GM23338 (cell line): ENCODE measurements around the gene CDON. TPM values are rescaled to one million over a fixed set of nuclear protein-coding genes. Genes with fewer than 3 reads are reported as not detected.

ENCODE experiments used
- ATAC-seq: fragments of 200-7000 bp; cut with Tn5 transposase; 3 replicates; pipeline ENCODE4 v1.9.1; 2020
- DNase-seq: peaks from one replicate; pipeline ENCODE4 v3.0.0-alpha.2; 2015; ENCODE audit warnings: low spot score
- H2AFZ ChIP-seq: fragments of 200-600 bp; sonication (generic); 2 replicates; pipeline ENCODE4 v1.8.0; 2016; ENCODE audit warnings: antibody characterized with exemption, mild to moderate bottlenecking, moderate library complexity
- H3F3A ChIP-seq: fragments of 200-600 bp; sonication (generic); replicated peaks from 2 replicates; pipeline ENCODE4 v1.8.0; 2017; ENCODE audit warnings: antibody characterized with exemption, mixed run types, low read depth
- H3K27ac ChIP-seq: fragments of 200-600 bp; sonication (generic); 2 replicates; pipeline ENCODE4 v1.6.1; 2016; ENCODE audit warnings: low read depth
- H3K27me3 ChIP-seq: fragments of 200-600 bp; sonication (generic); 2 replicates; pipeline ENCODE4 v1.8.0; 2016; ENCODE audit warnings: mild to moderate bottlenecking, mixed run types, moderate library complexity; ENCODE audit not compliant: insufficient read depth
- H3K36me3 ChIP-seq: fragments of 200-600 bp; sonication (generic); 2 replicates; pipeline ENCODE4 v1.8.0; 2016; ENCODE audit warnings: mild to moderate bottlenecking; ENCODE audit not compliant: insufficient read depth
- H3K4me1 ChIP-seq: fragments of 200-600 bp; sonication (generic); 2 replicates; pipeline ENCODE4 v1.8.0; 2016; ENCODE audit warnings: mild to moderate bottlenecking, moderate library complexity; ENCODE audit not compliant: insufficient read depth
- H3K4me2 ChIP-seq: fragments of 200-600 bp; sonication (generic); 2 replicates; pipeline ENCODE4 v1.7.1; 2017; ENCODE audit warnings: mixed run types
- H3K4me3 ChIP-seq: fragments of 200-600 bp; sonication (generic); 2 replicates; pipeline ENCODE4 v1.6.1; 2016; ENCODE audit warnings: mixed run types
- H3K79me2 ChIP-seq: fragments of 200-600 bp; sonication (generic); replicated peaks from 2 replicates; pipeline ENCODE4 v1.8.0; 2017; ENCODE audit warnings: mild to moderate bottlenecking; ENCODE audit not compliant: insufficient read depth
- H3K9me2 ChIP-seq: fragments of 200-600 bp; sonication (generic); 2 replicates; pipeline ENCODE4 v1.8.0; 2017; ENCODE audit not compliant: insufficient read depth
- H4K20me1 ChIP-seq: fragments of 200-600 bp; sonication (generic); replicated peaks from 2 replicates; pipeline ENCODE4 v1.8.0; 2017; ENCODE audit warnings: mild to moderate bottlenecking; ENCODE audit not compliant: insufficient read depth
- H3K27ac Mint-ChIP-seq: 2 replicates; pipeline ENCODE4 v1.8.0; 2020; ENCODE audit warnings: inconsistent platforms, mild to moderate bottlenecking, moderate library complexity, mixed read lengths
- H3K27me3 Mint-ChIP-seq: 3 replicates; pipeline ENCODE4 v1.8.0; 2022; ENCODE audit warnings: low read depth, mild to moderate bottlenecking, moderate library complexity, mixed read lengths, inconsistent platforms; ENCODE audit not compliant: insufficient read depth, poor library complexity
- H3K36me3 Mint-ChIP-seq: 3 replicates; pipeline ENCODE4 v1.8.0; 2021; ENCODE audit warnings: low read depth, mild to moderate bottlenecking, inconsistent platforms, moderate library complexity, mixed read lengths
- H3K4me1 Mint-ChIP-seq: 3 replicates; pipeline ENCODE4 v1.8.0; 2020; ENCODE audit warnings: mild to moderate bottlenecking, inconsistent platforms, mixed read lengths
- H3K4me3 Mint-ChIP-seq: 3 replicates; pipeline ENCODE4 v1.8.0; 2021; ENCODE audit warnings: moderate library complexity, mild to moderate bottlenecking, inconsistent platforms, mixed read lengths
- H3K9me3 Mint-ChIP-seq: 3 replicates; pipeline ENCODE4 v1.8.0; 2020; ENCODE audit warnings: moderate library complexity, mild to moderate bottlenecking, inconsistent platforms, mixed read lengths
- CREB1 ChIP-seq: fragments of 250-450 bp; sonication (Bioruptor Pico); IDR thresholded peaks from 2 replicates; pipeline ENCODE4 v1.5.0; 2020; ENCODE audit warnings: low read depth, mild to moderate bottlenecking, moderate library complexity
- EZH2 ChIP-seq: fragments of 200-600 bp; sonication (generic); IDR thresholded peaks from one replicate; pipeline ENCODE4 v1.8.0; 2017; ENCODE audit warnings: antibody characterized with exemption, mild to moderate bottlenecking, low read depth; ENCODE audit not compliant: unreplicated experiment
- POLR2AphosphoS5 ChIP-seq: IDR thresholded peaks from 2 replicates; pipeline ENCODE4 v1.6.1; 2016; ENCODE audit warnings: antibody characterized with exemption, low read depth
- long read RNA-seq: library from polyadenylated mRNA; unstranded; transcript quantifications from one replicate; pipeline ENCODE4 v2.0.0, GENCODE V29; 2020; ENCODE audit not compliant: unreplicated experiment
- polyA plus RNA-seq: library from polyadenylated mRNA; unstranded; fragments of >200 nt; fragmentation: Nextera tagmentation; extraction: Ambion mirVana; gene quantifications from 2 replicates; pipeline ENCODE4 v1.2.1, GENCODE V29; 2016
- total RNA-seq: library from RNA; depleted of rRNA; stranded (reverse); fragments of >200 nt; shearing (Covaris generic); gene quantifications from 2 replicates; pipeline ENCODE4 v1.2.3, GENCODE V29; 2014; rRNA removed
- TF ChIP-seq, protein P1 (sequence below): IDR thresholded peaks from 2 replicates; pipeline ENCODE4 v1.6.1; 2016; ENCODE audit warnings: antibody characterized with exemption
- TF ChIP-seq, protein P2 (sequence below), 2 experiments: fragments of 200-600 bp in 1 of 2; sonication (generic) in 1 of 2; conservative IDR thresholded peaks; 2 replicates each; pipeline versions ENCODE4 v1.5.1 to v1.6.1; 2016 to 2017; ENCODE audit warnings: antibody characterized with exemption in 2 of 2, low read depth in 2 of 2, mild to moderate bottlenecking in 2 of 2, moderate library complexity in 1 of 2

Gene CDON, protein sequence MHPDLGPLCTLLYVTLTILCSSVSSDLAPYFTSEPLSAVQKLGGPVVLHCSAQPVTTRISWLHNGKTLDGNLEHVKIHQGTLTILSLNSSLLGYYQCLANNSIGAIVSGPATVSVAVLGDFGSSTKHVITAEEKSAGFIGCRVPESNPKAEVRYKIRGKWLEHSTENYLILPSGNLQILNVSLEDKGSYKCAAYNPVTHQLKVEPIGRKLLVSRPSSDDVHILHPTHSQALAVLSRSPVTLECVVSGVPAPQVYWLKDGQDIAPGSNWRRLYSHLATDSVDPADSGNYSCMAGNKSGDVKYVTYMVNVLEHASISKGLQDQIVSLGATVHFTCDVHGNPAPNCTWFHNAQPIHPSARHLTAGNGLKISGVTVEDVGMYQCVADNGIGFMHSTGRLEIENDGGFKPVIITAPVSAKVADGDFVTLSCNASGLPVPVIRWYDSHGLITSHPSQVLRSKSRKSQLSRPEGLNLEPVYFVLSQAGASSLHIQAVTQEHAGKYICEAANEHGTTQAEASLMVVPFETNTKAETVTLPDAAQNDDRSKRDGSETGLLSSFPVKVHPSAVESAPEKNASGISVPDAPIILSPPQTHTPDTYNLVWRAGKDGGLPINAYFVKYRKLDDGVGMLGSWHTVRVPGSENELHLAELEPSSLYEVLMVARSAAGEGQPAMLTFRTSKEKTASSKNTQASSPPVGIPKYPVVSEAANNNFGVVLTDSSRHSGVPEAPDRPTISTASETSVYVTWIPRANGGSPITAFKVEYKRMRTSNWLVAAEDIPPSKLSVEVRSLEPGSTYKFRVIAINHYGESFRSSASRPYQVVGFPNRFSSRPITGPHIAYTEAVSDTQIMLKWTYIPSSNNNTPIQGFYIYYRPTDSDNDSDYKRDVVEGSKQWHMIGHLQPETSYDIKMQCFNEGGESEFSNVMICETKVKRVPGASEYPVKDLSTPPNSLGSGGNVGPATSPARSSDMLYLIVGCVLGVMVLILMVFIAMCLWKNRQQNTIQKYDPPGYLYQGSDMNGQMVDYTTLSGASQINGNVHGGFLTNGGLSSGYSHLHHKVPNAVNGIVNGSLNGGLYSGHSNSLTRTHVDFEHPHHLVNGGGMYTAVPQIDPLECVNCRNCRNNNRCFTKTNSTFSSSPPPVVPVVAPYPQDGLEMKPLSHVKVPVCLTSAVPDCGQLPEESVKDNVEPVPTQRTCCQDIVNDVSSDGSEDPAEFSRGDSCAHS (N-terminal part only)
- total RNA-seq (31.2 and 35.5 TPM in 2 replicates), polyA plus RNA-seq (3.3 and 4.1 TPM in 2 replicates)
- long read RNA-seq: 0 reads

DNA sequence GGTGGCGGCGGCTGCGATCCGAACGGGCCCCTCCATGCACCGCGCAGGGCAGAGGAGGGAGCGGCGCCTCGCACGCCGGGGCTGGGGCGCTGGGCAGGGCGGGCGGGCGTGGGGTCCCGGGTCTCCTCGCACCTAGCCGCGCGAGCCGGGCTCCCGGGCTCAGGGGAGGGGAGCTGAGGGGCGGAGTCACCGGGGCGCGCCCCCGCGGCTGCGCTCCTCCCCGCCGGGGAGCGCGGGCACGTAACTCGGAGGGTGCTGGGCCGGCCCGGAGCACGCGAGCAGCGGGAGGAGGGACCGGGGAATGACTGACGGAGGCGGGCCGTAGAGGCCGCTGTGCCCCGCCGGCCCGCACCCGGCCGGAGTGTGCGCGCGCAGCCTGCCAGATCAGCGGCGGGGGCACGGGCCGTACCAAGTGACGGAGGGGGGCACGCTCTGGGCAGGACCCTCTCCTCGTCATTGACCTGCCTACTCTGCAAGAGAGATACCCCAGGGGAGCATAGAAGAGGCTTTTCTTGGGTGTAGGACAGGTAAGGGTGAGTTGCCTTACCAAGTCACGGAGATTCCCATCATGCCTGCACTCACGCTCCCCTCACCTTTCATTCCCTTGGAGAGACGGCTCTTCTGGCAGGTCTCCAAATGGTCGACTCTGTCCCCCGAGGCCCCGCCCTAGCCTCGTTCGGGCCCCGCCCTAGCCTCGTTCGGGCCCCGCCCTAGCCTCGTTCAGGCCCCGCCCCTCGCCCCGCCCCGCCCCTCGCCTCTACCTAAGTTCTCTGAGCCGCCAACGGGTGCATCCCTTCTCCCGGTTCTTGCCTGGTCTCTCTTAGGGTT, at the start of gene CDON:
TSS of gene CDON (minus strand) at position 188 of the 828 bp plus-strand sequence. CDS start 39,390 bp downstream, outside the sequence.
- Histone ChIP-seq H3K27me3 (no peaks in the 10 kb centered on the region), H3K4me2 (peak within 1 kb of the TSS; percentile 91), H3K27ac (peak within 1 kb of the TSS; percentile 96), H2AFZ (peak within 1 kb of the TSS; percentile 98), H3K36me3 (no peaks in the 10 kb centered on the region), H3K9me2 (peaks cover 8% of the 10 kb centered on the region; the same call in 1 of the 2 replicates), H3F3A (no peaks in the 10 kb centered on the region), H3K79me2 (peaks cover 33% of the 10 kb centered on the region), H4K20me1 (peaks cover 5% of the 10 kb centered on the region; the same call in 1 of the 2 replicates), H3K4me3 (peak within 1 kb of the TSS; percentile 67), H3K4me1 (peaks cover 17% of the 10 kb centered on the region; the same call in 1 of the 2 replicates)
- Mint-ChIP-seq H3K4me3 (peak within 1 kb of the TSS; percentile 81), H3K27me3 (peaks cover 3% of the 10 kb centered on the region), H3K4me1 (peaks cover 37% of the 10 kb centered on the region), H3K36me3 (no peaks in the 10 kb centered on the region), H3K9me3 (no peaks in the 10 kb centered on the region), H3K27ac (peak within 1 kb of the TSS; percentile 100)
- DNase-seq (peak; percentile 97), ATAC-seq (peak; percentile 84)
- TF ChIP-seq POLR2AphosphoS5: peak; percentile 60
- no peak for TF ChIP-seq EZH2
- TF ChIP-seq, protein P1, sequence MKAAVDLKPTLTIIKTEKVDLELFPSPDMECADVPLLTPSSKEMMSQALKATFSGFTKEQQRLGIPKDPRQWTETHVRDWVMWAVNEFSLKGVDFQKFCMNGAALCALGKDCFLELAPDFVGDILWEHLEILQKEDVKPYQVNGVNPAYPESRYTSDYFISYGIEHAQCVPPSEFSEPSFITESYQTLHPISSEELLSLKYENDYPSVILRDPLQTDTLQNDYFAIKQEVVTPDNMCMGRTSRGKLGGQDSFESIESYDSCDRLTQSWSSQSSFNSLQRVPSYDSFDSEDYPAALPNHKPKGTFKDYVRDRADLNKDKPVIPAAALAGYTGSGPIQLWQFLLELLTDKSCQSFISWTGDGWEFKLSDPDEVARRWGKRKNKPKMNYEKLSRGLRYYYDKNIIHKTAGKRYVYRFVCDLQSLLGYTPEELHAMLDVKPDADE: no peak
- TF ChIP-seq, protein P2, sequence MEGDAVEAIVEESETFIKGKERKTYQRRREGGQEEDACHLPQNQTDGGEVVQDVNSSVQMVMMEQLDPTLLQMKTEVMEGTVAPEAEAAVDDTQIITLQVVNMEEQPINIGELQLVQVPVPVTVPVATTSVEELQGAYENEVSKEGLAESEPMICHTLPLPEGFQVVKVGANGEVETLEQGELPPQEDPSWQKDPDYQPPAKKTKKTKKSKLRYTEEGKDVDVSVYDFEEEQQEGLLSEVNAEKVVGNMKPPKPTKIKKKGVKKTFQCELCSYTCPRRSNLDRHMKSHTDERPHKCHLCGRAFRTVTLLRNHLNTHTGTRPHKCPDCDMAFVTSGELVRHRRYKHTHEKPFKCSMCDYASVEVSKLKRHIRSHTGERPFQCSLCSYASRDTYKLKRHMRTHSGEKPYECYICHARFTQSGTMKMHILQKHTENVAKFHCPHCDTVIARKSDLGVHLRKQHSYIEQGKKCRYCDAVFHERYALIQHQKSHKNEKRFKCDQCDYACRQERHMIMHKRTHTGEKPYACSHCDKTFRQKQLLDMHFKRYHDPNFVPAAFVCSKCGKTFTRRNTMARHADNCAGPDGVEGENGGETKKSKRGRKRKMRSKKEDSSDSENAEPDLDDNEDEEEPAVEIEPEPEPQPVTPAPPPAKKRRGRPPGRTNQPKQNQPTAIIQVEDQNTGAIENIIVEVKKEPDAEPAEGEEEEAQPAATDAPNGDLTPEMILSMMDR (conservative IDR thresholded peaks at IDR 0.05; ENCODE audit: low read depth in 2 of 2): peak in 1 of 2 experiments; percentile 20; a peak in 1 of 4 replicates
- 0 out of 2 replicates have a peak, but pooled peaks have one; percentile 11 for TF ChIP-seq CREB1 (CRISPR knock-in tag)
